NCI-H226 (cell line): ENCODE results near the gene ASPG.
A peak's percentile ranks its signal among the peaks of the same experiment; 100 is the strongest.
"Not testable (repeated sequence)": the region's sequence is repeated elsewhere in the genome, so short reads cannot be mapped to it uniquely, and the experiment has no call there.

Experiments
- DNase-seq: peaks from one replicate; pipeline ENCODE4 v3.0.0-alpha.2; 2015

ASPG gene

DNA sequence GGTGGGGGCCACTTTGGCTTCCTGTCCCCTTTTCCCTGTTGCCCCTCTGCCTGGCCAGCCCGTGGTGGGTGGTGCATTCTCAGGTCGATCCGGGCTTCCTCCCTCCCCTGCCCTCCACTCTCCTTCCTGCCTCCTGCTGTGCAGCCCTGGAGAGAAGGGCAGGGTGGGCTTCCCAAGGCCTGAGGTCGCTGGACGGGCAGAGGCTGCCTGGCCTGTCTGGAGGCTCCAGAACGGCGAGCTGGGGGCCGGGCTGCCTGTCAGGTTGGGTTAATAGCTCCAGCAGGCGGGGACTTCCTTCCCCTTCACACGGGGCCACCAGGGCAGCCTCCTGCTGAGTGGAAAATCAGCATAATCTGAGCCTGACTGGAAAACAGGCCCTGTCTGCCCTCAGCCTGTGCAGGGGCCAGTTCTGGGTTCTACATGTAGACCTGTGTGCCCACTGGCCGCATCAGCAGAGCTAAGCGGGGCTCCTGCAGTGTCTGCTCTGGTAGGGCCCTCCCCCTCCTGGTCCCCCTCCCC, 64.2 kb downstream of the ASPG start:
- no peak for DNase-seq

DNA sequence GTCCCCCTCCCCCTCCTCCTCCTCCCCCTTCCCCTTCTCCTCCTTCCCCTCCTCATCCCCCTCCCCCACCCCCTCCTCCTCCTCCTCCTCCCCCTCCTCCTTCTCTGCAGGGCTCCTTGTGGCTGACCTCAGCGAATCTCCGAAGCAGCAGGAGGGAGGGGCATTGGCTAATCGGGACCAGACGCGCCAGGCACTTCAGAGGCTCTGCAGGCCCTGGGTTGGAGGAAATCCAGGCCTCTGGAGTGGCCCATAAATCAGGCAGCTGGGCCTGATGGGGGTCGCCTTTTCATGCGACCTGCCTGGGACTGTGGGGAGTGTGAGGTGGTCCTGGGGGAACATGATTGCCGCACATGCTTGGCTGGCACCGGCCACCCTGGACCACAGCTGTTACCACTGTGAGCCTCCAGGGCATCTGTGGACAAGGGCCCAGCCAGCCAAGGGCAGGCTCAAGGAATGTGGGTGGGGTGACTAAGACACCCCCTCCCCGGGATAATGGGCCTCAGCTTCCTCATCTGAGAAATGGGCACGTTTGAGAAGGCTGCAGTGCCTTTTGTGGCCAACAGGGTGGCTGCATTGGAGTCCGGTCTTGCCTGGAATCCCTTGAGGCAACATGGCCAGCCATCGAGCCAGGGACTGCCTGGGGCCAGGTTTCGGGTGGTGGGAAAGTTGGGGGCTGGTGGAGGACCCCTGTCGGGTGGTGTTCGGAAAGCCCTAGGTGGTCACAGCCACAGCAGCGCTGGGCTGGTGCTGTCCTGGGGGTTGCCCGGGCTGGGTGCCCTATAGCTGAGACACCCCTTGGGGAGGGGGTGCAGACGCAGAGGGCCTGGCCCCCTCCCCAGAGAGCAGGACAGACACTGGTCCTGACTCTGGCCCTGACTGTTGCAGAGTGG, 64.9 kb downstream of the ASPG start:
- DNase-seq: peak; percentile 68

DNA sequence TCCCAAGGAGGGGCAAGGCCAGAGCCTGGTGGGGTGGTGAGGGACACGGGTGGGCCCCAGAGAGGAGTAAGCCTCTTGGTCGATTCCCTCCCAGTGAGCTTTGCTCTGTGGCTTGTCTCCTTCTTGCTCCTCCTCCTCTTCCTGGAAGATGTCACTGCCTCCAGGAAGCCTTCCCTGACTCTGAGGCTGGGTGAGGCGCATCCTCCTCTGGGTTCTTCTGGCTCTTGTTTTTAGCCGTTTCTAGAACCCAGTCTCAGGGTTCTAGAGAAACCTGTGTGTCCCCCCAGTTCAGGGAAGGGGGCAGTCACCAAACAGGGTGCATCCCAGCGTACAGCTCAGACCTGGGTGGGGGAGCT, 65.5 kb downstream of the ASPG start:
- no peak for DNase-seq

DNA sequence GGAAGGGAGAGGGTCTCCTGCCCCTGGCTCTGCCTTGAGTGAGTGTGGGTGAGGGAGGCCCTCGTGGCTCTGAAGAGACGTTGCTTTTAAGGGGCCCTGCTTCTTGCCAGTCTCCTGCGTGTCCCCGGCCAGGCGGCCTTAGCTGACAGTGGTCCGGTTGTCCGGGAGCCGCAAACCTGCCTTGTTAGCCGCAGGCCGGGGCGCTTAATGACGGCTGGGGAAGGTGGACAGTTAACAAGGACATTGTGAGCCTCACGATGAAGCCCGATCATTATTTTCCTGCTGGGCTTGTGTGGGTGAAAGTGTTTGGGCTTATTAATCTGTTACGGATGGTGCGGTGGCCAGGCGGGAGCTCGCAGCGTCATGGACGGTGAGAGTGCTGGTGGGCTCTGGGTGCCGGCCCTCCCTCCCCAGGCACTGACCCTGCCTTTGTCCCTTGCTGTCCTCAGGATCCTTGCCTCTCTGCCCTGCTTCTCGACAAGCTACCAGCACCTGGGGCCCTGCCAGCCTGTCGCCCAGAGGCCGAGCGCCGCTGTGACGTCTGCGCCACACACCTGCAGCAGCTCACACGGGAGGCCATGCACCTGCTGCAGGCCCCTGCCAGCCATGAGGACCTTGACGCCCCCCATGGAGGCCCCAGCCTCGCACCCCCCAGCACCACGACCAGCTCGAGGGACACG, 66.2 kb downstream of the ASPG start:
- DNase-seq: no peak

DNA sequence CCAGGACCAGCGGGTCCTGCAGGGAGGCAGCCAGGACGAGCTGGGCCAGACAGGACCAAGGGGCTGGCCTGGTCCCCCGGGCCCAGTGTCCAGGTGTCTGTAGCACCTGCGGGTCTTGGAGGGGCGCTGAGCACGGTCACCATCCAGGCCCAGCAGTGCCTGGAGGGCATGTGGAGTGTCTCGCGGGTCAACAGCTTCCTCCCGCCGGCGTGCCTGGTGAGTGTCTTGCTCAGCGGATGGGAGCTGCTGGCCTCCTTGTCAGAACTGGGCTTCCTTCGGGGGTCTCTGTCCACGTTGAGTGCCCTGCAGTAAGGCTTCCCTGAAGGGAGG, 66.7 kb downstream of the ASPG start:
- no peak for DNase-seq

DNA sequence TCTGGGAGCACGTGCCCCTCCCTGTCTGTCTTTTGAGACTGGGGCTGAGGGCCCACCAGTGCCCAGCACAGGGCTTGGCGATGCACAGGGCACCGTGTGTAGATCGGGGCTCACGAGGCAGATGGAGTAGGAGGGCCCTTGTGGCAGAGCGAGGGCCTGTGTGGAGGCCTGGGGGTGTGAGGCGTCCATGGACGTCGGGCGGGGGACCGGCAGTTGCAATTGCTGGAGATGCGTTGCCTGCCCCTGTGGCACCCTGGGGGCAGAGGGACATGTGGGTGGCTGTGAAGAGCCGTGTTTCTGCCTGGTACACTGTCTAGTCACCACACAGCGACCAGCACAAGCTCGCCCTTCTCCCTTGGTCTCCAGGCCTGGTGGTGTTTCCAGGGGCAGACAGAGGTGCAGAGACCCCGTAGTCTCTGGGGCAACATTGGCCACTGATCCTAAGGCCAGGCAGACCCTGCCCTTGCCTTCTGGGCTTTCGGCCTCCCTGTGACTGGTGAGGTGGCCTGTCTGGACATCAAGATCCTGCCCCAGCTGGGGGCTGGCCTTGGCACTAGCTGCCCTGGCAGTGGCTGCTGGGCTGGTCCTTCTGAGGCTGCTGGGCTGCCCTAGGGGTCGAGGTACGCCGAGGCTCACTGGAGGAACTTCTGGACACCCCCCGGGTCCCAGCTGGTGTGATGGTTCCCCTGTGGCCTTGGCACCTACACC, 67.3 kb downstream of the ASPG start:
- DNase-seq: no peak

DNA sequence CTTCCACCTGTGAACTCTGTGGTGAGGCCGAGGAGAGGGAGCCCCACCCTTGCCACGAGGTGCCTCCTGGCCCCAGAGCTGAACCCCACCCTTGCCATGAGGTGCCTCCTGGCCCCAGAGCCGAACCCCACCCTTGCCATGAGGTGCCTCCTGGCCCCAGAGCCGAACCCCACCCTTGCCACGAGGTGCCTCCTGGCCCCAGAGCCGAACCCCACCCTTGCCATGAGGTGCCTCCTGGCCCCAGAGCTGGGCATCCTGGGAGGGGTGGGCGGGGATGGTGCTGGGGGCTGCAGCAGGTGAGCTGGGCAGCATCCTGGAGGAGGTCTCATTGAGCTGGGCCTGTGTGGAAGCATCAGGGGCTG, 67.9 kb downstream of the ASPG start:
- DNase-seq: not testable (repeated sequence)

DNA sequence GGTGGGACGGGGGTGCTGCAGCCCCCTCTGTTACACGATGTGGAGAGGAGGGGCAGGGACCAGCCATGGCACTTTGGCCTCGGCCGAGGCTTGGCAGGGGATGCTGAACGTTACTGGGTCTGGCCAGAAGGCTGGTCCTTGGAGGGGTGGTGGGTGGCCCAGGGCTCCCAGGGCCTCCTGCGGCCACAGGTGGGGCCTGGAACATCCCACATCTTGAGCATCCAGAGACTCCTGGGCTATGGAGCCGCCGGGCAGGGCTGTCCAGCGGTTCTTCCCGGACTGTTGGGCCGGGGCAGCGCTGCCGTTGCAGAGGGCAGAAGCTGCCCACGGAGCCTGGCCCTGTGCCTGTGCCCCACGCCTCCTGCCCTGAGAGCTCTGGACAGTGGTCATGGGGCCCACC, 68.7 kb downstream of the ASPG start:
- DNase-seq: no peak

DNA sequence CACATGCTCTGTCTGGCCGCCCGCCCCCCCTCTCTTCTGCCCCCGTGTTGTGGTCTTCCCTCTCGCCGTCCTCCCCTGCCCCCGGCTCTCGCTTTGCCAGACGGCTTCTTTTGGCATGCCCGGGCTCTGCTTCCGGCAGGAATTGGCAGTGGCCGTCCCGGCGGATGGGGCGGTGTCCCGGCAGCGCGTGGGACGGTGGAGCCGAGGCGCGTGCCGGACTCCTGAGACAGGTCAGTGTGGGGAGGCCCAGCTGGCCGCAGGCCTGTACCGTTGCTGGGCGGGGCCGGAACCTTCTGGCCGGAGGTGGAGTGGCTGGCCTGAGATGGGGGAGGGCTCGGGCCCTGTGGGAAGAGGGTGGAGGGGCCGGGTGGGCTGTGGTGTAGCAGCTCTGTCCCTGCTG, 70.0 kb downstream of the ASPG start:
- peak; percentile 61 for DNase-seq

DNA sequence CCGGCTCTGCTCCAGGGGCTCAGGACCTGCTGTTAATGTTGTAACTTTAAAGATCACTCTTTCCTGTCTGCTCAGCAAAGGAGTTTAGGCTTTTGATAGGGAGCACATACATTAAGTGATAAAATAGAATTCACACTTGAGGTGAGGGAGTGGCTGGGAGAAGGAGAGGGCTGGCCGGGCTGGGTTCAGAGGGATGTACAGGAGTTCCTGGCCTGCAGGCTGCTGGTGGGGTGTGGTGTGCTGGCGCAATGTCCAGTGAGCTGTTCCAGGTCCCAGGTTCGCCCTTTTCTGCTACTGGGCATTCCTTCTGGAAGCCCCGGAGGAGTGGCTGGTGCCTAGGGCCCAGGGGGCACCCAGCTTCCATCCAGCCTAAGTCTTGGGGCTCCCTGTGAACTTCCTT, 70.6 kb downstream of the ASPG start:
- no peak for DNase-seq

DNA sequence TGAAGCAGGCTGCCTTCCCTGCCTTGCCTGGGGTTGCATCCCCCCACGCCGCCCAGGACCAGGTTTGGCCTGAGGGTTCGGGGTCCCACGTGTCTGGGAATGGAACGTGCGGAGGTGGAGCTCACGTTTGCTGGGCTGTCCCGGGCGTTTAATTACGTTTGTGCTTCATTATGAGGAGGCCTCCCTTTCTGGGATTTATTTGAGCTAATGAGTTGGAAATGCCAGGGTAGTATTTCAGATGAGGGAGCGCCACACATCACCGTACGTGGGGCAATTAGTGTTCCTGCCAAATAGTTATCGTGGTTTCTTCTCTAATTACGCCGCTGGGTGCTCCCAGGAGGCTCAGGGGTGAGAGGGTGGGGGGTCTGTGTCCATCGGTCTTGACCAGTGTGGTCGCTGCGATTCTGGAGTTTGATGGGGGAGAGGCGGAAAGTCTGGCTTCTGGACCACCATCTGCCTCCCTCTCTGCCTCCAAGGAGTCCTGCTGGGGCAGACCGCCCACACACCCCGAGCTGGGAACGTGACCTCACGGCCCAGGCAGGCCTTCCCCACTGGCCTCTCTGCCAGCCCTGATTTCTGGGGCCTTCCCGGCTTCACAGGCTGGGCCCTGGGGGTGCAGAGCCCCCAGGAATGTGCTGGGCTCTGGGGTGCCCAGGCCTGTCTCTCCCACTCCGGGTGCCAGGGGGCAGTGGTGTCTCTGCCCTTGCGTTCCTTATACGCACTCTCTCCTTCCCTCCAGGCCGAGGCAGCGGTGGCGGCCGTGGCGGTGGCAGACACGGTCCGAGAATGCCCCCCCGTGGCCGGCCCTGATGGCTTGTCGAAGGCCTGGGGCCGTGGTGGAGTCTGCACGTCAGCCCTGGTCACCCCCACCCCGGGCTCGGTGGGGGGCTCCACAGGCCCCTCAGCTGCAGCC, 71.8 kb downstream of the ASPG start:
- no peak for DNase-seq

DNA sequence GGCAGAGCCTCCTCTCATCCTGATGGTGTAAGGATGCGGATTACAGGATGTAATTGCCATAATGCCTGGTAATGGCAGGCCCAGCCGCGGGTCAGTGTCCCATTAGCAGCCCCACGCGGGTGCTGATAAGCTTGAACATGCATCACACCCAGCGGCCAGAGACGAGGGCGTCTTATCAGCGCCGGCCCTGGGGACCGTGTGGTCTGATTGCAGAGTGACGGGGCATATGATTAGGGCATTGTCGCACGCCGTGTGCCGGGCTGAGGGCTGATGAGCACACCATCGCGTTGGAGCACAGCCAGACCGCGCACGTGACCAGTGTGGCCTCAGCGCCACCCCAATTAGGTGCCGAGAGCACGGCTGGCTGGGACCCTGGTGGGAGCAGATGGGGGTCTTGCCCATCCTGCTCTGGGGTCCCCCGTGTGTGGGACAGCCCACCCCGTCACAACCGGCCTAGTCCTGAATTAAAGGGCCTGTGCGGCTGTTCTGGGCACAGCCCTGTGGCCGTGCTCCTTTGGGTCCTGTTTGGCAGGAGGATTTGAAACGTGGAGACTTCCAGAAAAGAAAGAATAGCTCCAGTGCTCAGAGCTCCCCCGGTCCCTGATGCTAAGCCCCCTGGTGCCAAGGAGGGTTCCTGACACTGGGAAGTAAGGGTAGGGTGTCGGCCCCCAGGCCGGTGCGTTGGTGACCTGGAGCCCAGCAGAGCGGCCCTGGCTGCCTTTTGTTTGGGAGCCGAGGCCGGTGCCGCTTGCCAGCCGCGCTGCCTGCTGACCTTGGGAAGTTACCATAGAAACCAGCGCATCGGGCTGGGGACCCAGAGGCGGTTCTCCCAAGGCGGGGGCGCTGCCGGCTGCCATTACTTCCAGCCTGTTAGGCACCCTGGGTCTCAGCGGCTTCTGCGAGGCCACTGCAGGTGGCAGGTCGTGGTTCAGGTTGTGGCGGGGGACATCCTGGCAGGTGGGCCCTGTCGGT, 73.6 kb downstream of the ASPG start:
- no peak for DNase-seq

DNA sequence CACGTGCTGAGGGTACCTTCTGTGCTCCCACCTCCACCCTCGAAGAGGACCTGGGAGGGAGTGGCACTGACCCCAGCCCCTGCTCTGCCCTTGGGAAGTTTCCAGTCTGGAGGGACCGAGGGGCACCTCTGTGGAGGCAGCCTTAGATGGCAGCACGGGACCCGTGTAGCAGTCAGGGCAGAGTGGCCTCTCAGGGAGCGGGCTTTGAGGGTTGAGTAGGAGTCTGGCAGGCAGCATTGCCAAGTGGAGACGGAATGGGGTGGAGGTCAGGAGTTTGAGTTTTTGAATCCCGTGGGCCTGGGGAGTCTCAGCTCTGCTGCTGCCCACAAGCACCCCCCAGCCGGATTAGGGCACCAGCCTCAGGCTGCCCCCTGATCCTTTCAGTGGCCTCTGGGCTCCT, 74.5 kb downstream of the ASPG start:
- no peak for DNase-seq

DNA sequence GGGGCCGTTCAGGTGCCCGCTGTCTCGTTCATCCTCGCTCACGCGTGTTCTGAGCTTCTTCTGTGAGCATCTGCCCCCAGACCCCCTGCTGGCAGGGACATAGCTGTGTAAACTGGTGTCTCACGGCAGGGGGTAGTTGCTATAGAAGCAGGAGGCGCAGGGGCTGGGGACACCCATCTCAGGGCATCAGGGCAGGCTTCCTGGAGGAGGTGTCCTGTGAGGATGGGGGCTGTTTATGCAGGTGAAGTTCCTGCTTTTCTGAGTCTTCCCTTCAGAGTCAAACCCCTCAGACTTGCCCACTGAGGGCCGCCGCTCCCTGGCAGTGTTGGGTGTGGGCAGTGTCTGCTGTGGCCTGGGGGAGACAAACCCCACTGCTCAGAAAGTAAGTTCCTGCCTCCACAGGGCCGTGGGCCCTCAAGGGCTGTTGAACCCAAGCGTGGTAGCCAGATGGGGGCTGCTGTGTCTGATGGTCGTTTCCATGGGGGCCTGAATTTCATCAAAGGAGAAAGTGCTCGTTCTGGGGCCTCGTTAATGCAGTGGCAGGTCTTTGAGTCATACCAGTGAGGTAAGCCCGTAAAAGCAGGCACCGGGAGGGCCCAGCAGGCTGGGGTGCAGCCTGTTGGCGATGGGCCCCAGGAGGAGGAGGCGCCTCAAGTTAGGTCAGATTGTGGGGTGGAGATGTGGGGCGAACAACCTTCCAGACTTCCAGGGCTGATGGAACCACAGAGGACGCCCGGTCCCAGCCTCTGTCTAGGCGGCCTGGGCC, 76.3 kb downstream of the ASPG start:
- DNase-seq: no peak

DNA sequence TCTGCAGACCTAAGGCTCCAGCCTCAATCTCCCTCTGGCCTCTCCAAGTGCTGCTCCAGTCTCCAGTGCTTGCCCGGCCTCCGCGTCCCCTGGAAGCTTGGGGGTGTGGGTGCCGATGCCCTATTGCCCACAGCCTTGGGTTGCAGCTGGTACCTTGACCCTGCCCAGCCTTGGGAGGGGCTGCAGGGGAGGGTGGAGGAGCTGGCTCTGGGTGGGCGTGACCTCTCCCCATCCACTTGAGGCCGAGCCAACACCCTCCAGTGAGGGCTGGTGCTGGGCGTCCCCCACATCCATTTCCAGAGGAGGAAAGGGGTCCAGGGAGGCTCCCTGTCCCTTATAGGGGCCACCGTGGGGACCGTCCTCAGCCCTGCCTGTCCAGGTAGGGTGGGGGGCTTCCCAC, 77.0 kb downstream of the ASPG start:
- DNase-seq: no peak

DNA sequence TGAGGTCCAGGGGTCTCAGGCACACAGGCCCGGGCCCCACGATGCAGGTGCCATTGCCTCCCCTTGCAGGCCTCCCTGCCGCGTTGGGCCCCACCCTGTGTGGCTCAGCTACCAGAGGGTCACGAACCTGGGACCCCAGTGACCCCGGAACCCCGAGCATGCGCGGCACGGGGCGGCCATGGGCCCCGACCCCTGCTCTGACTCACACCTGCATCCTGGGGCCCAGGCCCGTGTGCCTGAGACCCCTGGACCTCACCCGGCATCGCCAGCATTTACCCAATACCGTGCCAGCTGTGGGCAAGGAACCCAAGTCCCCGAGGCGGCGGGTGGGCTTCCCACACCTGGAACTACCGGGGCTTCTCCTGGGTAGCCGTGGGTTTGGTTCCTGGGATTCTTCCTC, 78.0 kb downstream of the ASPG start:
- no peak for DNase-seq

DNA sequence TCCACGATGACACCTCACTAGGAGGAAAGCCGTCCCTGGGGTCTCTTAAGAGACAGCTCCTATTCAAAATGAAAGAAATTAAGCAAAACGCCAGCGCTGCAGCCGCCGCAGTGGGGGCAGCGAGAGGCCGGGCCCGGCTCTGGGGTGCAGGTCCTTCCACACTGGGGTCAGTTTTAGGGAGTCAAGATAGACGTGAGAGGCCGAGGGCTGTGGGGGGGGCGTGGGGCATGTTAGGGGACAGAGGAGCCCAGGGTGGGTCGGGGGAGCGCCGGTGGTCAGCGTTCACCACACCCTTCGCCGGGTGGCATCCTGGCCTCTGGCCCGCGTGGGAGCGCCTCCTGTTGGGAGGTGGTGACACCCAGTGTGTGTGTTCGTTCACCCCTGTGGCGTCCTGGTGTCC, 78.5 kb downstream of the ASPG start:
- no peak for DNase-seq

DNA sequence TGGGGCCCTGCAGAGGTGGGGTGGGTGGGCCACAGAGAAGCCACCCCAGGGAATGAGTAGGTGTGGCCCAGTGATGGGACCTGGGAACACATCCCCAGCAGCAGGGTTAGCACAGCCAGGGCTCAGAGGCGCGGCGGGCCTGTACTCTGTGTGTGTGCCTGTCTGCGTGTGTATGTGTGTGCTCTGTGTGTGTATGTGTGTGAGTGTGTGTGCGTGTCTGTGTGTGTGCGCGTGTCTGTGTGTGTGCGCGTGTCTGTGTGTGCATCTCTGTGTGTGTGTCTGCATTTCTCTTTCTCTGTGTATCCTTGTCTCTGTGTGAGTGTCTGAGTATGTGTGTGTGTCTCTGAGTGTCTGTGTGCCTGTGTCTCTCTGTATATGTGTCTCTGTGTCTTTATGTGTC, 79.0 kb downstream of the ASPG start:
- no peak for DNase-seq
